Ascending aorta (tissue), 2 donors: ENCODE data around the gene PLEKHD1. TPM values are rescaled to one million over a fixed set of nuclear protein-coding genes. Genes with fewer than 3 reads are reported as not detected.
A peak's percentile ranks its signal among the peaks of the same experiment; 100 is the strongest.
"Not testable (repeated sequence)": the region's sequence is repeated elsewhere in the genome, so short reads cannot be mapped to it uniquely, and the experiment has no call there.

Experiments
- DNase-seq, 2 donors: peaks; one replicate each; pipeline ENCODE4 v3.0.0-alpha.2; 2019; ENCODE audit warnings: low spot score in 2 of 2
- H3K27ac ChIP-seq, 2 donors: fragments of 200-600 bp; sonication (generic); one replicate each; pipeline ENCODE4 v1.5.1; 2016 to 2017; ENCODE audit warnings: mild to moderate bottlenecking in 1 of 2
- H3K27me3 ChIP-seq: fragments of 200-600 bp; sonication (generic); one replicate; pipeline ENCODE4 v1.5.1; 2017
- H3K36me3 ChIP-seq, 2 donors: fragments of 200-600 bp; sonication (generic); one replicate each; pipeline ENCODE4 v1.5.1; 2016
- H3K4me1 ChIP-seq, 2 donors: fragments of 200-600 bp; sonication (generic); one replicate each; pipeline ENCODE4 v1.5.1; 2016 to 2017; ENCODE audit warnings: mild to moderate bottlenecking in 1 of 2
- H3K4me3 ChIP-seq, 2 donors: fragments of 200-600 bp; sonication (generic); one replicate each; pipeline ENCODE4 v1.5.1; 2016 to 2017; ENCODE audit warnings: mild to moderate bottlenecking in 1 of 2
- H3K9me3 ChIP-seq, 2 donors: fragments of 200-600 bp; sonication (generic); one replicate each; pipeline ENCODE4 v1.5.1; 2016
- CTCF ChIP-seq, 3 experiments: fragments of 200-600 bp in 2 of 3; fragments of 450-650 bp in 1 of 3; sonication (generic) in 2 of 3; IDR thresholded peaks; one replicate each; pipeline ENCODE4 v1.5.1; 2016 to 2019; ENCODE audit warnings: antibody characterized with exemption in 3 of 3, mild to moderate bottlenecking in 1 of 3, moderate library complexity in 1 of 3
- intact Hi-C: fragments of 100-400 bp; cut with DNase I; formaldehyde crosslinking; loops from one replicate; pipeline ENCODE4 v1.15.1; 2023
- total RNA-seq: library from RNA; depleted of rRNA; stranded (reverse); fragments of >200 nt; gene quantifications from one replicate; pipeline ENCODE4 v1.1.0, GENCODE V29; 2016

The PLEKHD1 gene
- total RNA-seq, 1 donor from 2014 or later, result not detected

GRCh38 chr14:69475194-69475818, 9.2 kb upstream of the PLEKHD1 start:
- H3K36me3 ChIP-seq, result no peaks in the 10 kb centered on the region
- no peaks in the 10 kb centered on the region for H3K9me3 ChIP-seq
- no peak overlapping the region for H3K27ac ChIP-seq
- H3K4me1 ChIP-seq, result no peaks in the 10 kb centered on the region
- H3K4me3 ChIP-seq, result no peak overlapping the region
- peak in 1 of 3 experiments; percentile 11 for TF ChIP-seq CTCF (IDR thresholded peaks at IDR 0.05)
- no peaks in the 10 kb centered on the region for H3K27me3 ChIP-seq
- intact Hi-C loops, result no loop called here
- DNase-seq, result no peak

DNA sequence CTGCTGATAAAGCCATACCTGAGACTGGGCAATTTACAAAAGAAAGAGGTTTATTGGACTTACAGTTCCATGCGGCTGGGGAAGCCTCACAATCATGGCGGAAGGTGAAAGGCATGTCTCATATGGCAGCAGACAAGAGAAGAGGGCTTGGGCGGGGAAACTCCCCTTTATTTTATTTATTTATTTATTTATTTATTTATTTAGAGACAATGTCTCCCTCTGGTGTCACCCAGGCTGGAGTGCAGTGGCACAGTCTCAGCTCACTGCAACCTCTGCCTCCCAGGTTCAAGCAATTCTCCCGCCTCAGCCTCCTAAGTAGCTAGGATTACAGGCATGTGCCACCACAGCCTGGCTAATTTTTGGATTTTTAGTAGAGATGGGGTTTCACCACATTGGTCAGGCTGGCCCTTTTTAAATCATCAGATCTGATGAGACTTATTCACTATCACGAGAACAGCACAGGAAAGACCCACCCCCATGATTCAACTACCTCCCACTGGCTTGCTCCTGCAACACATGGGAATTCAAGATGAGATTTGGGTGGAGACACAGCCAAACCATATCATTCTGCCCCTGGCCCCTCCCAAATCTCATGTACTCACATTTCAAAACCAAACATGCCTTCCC, 7.6 kb upstream of the PLEKHD1 start:
- intact Hi-C loops, H3K27me3 ChIP-seq, DNase-seq, H3K4me3 ChIP-seq, H3K9me3 ChIP-seq, H3K27ac ChIP-seq, H3K4me1 ChIP-seq, H3K36me3 ChIP-seq: not testable (repeated sequence)
- peak in 1 of 3 experiments; percentile 6 for TF ChIP-seq CTCF (IDR thresholded peaks at IDR 0.05)

- H3K36me3 ChIP-seq, intact Hi-C loops, H3K4me1 ChIP-seq, H3K9me3 ChIP-seq, H3K4me3 ChIP-seq, DNase-seq, H3K27ac ChIP-seq, H3K27me3 ChIP-seq: not testable (repeated sequence)
Measured at GRCh38 chr14:69478055-69478454, 6.5 kb upstream of the PLEKHD1 start.

- H3K27ac ChIP-seq, result no peak overlapping the region
- intact Hi-C loops, result no loop called here
- H3K36me3 ChIP-seq, result no peaks in the 10 kb centered on the region
- H3K27me3 ChIP-seq, result peaks cover 8% of the 10 kb centered on the region
- peaks cover 5 to 11% of the 10 kb centered on the region in 2 donors for H3K4me1 ChIP-seq
- TF ChIP-seq CTCF (IDR thresholded peaks at IDR 0.05), result no peak
- no peaks in the 10 kb centered on the region for H3K9me3 ChIP-seq
- DNase-seq, result no peak
- H3K4me3 ChIP-seq, result no peak overlapping the region
Measured at GRCh38 chr14:69479696-69480095, 4.8 kb upstream of the PLEKHD1 start.

- H3K27me3 ChIP-seq, result peaks cover 12% of the 10 kb centered on the region
- no peak for TF ChIP-seq CTCF (IDR thresholded peaks at IDR 0.05)
- no peak for DNase-seq
Measured at GRCh38 chr14:69480136-69480535, 4.4 kb upstream of the PLEKHD1 start.

GRCh38 chr14:69481815-69482568, 2.5 kb upstream of the PLEKHD1 start:
- Histone ChIP-seq H3K4me3 (no peak overlapping the region), H3K4me1 (peaks cover 5 to 14% of the 10 kb centered on the region in 2 donors), H3K9me3 (no peaks in the 10 kb centered on the region), H3K36me3 (no peaks in the 10 kb centered on the region), H3K27ac (no peak overlapping the region), H3K27me3 (peaks cover 13% of the 10 kb centered on the region)
- no peak for DNase-seq
- intact Hi-C loops, result no loop called here
- no peak for TF ChIP-seq CTCF (IDR thresholded peaks at IDR 0.05)

More at GRCh38 chr14:69480136-69480535, 4.4 kb upstream of the PLEKHD1 start:
- Histone ChIP-seq H3K4me1 (peaks cover 5 to 14% of the 10 kb centered on the region in 2 donors), H3K4me3 (no peak overlapping the region), H3K27ac (no peak overlapping the region), H3K36me3 (no peaks in the 10 kb centered on the region), H3K9me3 (no peaks in the 10 kb centered on the region)
- intact Hi-C loops, result no loop called here
